Adrenal gland (tissue), 5 donors: ENCODE results near the gene DENND6B.

ENCODE experiments used
- POLR2A ChIP-seq, 2 donors: fragments of 450-650 bp; IDR thresholded peaks; one replicate each; pipeline ENCODE4 v1.6.1; 2017; ENCODE audit warnings: antibody characterized with exemption in 2 of 2, mild to moderate bottlenecking in 2 of 2, moderate library complexity in 1 of 2
- TF ChIP-seq, protein P1 (sequence below), 6 experiments: fragments of 450-650 bp in 4 of 6; fragments of 200-600 bp in 2 of 6; sonication (generic) in 1 of 6; IDR thresholded peaks; 1 replicate in 5 of 6; 2 replicates in 1 of 6; pipeline versions ENCODE4 v1.5.1 to v1.8.0; 2016 to 2021; ENCODE audit warnings: antibody characterized with exemption in 6 of 6, mild to moderate bottlenecking in 2 of 6, moderate library complexity in 1 of 6
- donor health status: DM: no; HTN: no; CAD: no.

DNA sequence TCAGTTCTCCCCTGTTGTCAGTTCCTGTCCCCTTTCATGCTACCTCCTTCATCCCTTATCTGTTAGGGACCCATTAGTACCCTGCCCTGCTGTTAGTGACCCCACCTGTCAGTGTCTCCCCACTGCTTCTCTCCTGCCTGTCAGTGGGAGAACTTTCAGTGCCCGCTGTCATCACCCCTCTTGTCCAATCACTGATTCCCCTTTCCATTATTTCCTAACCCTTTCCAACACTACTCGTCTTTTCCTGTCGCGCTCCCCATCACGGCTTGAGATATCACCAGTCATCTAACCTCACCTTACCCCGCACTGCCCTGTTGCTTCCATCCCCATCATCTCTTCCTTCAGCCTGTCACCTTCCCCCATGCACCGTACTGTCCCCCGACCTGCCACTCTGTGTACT is 20.3 kb upstream of the DENND6B start:
- TF ChIP-seq, protein P1, sequence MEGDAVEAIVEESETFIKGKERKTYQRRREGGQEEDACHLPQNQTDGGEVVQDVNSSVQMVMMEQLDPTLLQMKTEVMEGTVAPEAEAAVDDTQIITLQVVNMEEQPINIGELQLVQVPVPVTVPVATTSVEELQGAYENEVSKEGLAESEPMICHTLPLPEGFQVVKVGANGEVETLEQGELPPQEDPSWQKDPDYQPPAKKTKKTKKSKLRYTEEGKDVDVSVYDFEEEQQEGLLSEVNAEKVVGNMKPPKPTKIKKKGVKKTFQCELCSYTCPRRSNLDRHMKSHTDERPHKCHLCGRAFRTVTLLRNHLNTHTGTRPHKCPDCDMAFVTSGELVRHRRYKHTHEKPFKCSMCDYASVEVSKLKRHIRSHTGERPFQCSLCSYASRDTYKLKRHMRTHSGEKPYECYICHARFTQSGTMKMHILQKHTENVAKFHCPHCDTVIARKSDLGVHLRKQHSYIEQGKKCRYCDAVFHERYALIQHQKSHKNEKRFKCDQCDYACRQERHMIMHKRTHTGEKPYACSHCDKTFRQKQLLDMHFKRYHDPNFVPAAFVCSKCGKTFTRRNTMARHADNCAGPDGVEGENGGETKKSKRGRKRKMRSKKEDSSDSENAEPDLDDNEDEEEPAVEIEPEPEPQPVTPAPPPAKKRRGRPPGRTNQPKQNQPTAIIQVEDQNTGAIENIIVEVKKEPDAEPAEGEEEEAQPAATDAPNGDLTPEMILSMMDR (IDR thresholded peaks at IDR 0.05): no peak
- no peak for TF ChIP-seq POLR2A (IDR thresholded peaks at IDR 0.05)
